A172 (cell line): Measurements from ENCODE around the gene CLDN5. TPM values are rescaled to one million over a fixed set of nuclear protein-coding genes. Genes with fewer than 3 reads are reported as not detected.
A peak's percentile ranks its signal among the peaks of the same experiment; 100 is the strongest.

ENCODE experiments used
- DNase-seq: peaks from one replicate; pipeline ENCODE4 v3.0.0-alpha.2; 2015; ENCODE audit warnings: low spot score
- total RNA-seq: library from RNA; depleted of rRNA; stranded (reverse); fragments of >200 nt; shearing (Covaris generic); gene quantifications from 2 replicates; pipeline ENCODE4 v1.2.3, GENCODE V29; 2014; rRNA removed

The CLDN5 gene
- total RNA-seq, 1 experiment from 2014 or later, result not detected

- no peak for DNase-seq
Observed at GRCh38 chr22:19480789-19481188, 43.4 kb downstream of the CLDN5 start.

GRCh38 chr22:19480173-19480568 lies 44.0 kb downstream of the CLDN5 start:
- DNase-seq, result no peak

GRCh38 chr22:19479355-19480172 lies 44.6 kb downstream of the CLDN5 start, which contains the start of gene CDC45:
Gene CDC45, plus strand, starts transcription at chr22:19479920. Its CDS starts 49 bp downstream, at chr22:19479969.
- DNase-seq, result peak; percentile 94

DNA sequence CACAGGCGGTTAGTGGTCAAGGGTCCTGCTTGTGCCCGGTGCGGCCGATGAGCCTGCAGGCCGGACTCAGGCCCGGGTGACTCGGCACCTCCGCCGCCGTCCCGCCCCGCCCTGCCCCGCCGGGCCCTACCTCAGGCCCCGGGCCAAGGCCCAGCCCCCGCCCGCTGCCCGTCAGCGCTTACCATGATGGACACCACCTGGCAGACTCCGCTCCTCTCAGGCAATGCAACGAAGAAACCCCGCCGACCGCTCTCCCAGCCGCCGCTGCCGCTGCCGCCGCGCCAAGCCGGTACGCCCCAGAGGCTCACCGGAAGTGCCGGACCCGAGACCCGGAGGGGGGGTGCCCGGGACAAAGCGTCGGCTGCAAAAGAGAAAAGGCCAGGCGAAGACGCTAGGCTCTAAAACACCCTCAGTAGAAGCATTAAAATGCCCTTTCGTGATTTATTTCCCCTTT lies 45.3 kb downstream of the CLDN5 start, which contains the start of gene UFD1:
Gene UFD1 (minus strand): TSS at position 293 of the 454 bp plus-strand sequence. CDS start 108 bp downstream, at position 185.
- DNase-seq, result peak; percentile 49

- no peak for DNase-seq
Observed at GRCh38 chr22:19478045-19478900, 45.9 kb downstream of the CLDN5 start.

DNA sequence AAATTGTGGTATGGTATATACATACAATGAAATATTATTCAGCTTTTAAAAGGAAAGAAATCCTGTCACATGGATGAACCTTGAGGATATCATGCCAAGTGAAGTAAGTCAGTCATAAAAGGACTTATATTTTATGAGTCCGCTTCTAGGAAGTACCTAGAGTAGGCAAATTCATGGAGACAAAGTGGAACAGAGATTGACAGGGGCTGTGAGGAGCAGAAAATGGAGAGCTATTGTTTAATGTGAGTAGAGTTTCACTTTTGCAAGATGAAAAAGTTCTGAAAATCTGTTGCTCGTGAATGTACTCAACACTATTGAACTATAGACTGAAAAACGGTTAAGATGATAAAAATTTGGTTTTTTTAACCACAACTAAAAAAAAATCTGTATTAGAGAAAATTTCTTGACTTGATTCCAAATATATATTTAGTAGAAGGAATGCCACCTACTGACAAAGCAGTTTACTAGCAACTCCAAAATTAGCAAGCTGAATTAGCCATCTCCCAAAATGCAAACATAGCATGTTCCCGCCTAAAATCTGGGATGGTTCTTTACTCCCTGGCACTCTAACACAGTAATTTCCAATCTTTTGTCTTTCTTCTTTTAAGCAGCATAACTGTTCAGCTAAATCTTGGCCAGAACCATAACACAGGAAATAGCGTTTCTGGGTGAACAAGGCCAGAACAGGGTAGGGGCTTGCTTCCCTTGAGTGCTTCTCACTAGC lies 46.7 kb downstream of the CLDN5 start:
- DNase-seq, result no peak

GRCh38 chr22:19476023-19476422 lies 48.2 kb downstream of the CLDN5 start:
- no peak for DNase-seq

- DNase-seq, result peak; percentile 29
Observed at GRCh38 chr22:19473578-19473977, 50.6 kb downstream of the CLDN5 start.

Other genes starting within 250 kb of the CLDN5 start
- gene CLTCL1, start 232.7 kb downstream of the CLDN5 start, total RNA-seq, result 2.7 and 3.4 TPM in 2 replicates
- gene HIRA, start 92.7 kb downstream of the CLDN5 start, total RNA-seq, result 11.7 and 13.2 TPM in 2 replicates
- gene MRPL40, start 91.9 kb downstream of the CLDN5 start, total RNA-seq, result 30.7 and 45.7 TPM in 2 replicates
- gene C22orf39, start 76.7 kb downstream of the CLDN5 start, total RNA-seq, result 15.1 and 19.3 TPM in 2 replicates
- gene UFD1, start 45.2 kb downstream of the CLDN5 start, total RNA-seq, result 64.8 and 73.0 TPM in 2 replicates
- 26.7 and 45.7 TPM in 2 replicates for gene CDC45, start 44.5 kb downstream of the CLDN5 start, total RNA-seq
- 18.7 and 40.3 TPM in 2 replicates for gene SEPTIN5, start 190.1 kb upstream of the CLDN5 start, total RNA-seq
- 8.5 and 10.5 TPM in 2 replicates for gene GP1BB, start 199.1 kb upstream of the CLDN5 start, total RNA-seq
- 3.7 and 7.4 TPM in 2 replicates for gene TBX1, start 236.4 kb upstream of the CLDN5 start, total RNA-seq